ENCODE results near the gene SREBF2. TPM values are rescaled to one million over a fixed set of nuclear protein-coding genes. Genes with fewer than 3 reads are reported as not detected.

SREBF2 gene
- total RNA-seq, 1 experiment from 2014 or later = 40.0 TPM

DNA sequence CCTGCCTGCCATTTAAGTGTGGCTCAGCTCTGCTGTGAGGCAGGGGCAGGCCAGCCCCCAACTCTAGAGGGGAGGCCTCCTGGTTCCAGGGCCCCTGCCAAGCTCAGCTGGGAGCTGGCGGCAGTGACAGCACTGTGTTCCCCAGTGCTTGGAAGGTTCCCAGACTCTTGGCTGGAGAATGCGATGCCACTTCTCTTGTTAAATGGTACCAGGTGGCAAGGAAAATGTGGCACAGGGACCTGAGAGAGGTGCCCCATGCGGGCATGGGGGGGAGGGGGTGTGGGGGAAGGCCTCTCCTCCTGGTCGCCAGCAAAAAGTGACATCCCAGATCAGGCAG, 102.1 kb downstream of the SREBF2 start:
- H3K4me3 ChIP-seq (ENCODE audit: low read length) = no peak overlapping the region
- no peak overlapping the region for H3K27ac ChIP-seq (ENCODE audit: low read length)
- no peaks in the 10 kb centered on the region for H3K27me3 ChIP-seq (ENCODE audit: low read length)
- no peak for DNase-seq
- intact Hi-C loops (cut with micrococcal nuclease) = no loop called here
- CTCF ChIA-PET = no interaction called here
- H3K9me3 ChIP-seq (ENCODE audit: low read length) = no peaks in the 10 kb centered on the region
- H3K36me3 ChIP-seq (ENCODE audit: low read depth, low read length) = peaks cover 7% of the 10 kb centered on the region; the same call in 1 of the 2 replicates
- POLR2A ChIA-PET (ENCODE audit: unreplicated experiment) = no interaction called here
- H3K4me2 ChIP-seq (ENCODE audit: low read length) = no peak overlapping the region
- no peaks in the 10 kb centered on the region for H4K20me1 ChIP-seq (ENCODE audit: low read length)
- H3K9ac ChIP-seq (ENCODE audit: low read length) = no peak overlapping the region
- no peaks in the 10 kb centered on the region for H3K9me2 ChIP-seq (replicated peaks; ENCODE audit: low read length)
- H3F3A ChIP-seq (ENCODE audit: low read length, unreplicated experiment) = no peaks in the 10 kb centered on the region
- no peak overlapping the region for H2AFZ ChIP-seq (ENCODE audit: low read length)
- BruUV-seq (replicated peaks) = no TSS peak
- TF ChIP-seq EZH2 (IDR thresholded peaks at IDR 0.05; ENCODE audit: low read length, unreplicated experiment) (no peak), CTCF (conservative IDR thresholded peaks at IDR 0.05; ENCODE audit: low read depth, low read length) (no peak), EZH2phosphoT487 (IDR thresholded peaks at IDR 0.05; ENCODE audit: borderline replicate concordance, low read length) (no peak)
- no peaks in the 10 kb centered on the region for H3K79me2 ChIP-seq (ENCODE audit: low read length)
- no peaks in the 10 kb centered on the region for H3K4me1 ChIP-seq (ENCODE audit: insufficient read depth, low read length)
- ATAC-seq = no peak

DNA sequence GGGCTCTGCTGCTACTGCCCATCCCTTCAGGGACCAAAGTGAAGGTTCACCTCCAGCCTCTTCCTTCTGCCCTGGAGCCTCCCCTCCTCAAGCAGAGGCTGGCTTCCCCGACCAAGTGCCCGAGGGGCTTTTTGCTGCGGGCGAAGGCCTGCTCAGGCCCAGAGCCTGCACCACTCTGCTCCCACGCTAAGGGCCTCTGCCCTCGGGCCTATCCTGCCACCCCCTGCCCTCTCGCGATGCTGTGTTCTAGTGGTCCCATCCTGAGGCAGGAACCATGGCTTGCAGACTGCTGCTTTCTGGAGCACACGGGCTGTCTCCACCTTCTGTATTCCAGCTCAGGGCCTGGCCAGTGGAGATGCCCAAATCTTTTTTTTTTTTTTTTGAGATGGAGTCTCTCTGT, 102.6 kb downstream of the SREBF2 start:
- ChIA-PET CTCF (no interaction called here), POLR2A (ENCODE audit: unreplicated experiment) (no interaction called here)
- Histone ChIP-seq H3F3A (ENCODE audit: low read length, unreplicated experiment) (no peaks in the 10 kb centered on the region), H3K9ac (ENCODE audit: low read length) (no peak overlapping the region), H2AFZ (ENCODE audit: low read length) (no peak overlapping the region), H3K4me3 (ENCODE audit: low read length) (no peak overlapping the region), H3K4me1 (ENCODE audit: insufficient read depth, low read length) (no peaks in the 10 kb centered on the region), H4K20me1 (ENCODE audit: low read length) (no peaks in the 10 kb centered on the region), H3K9me3 (ENCODE audit: low read length) (no peaks in the 10 kb centered on the region), H3K36me3 (ENCODE audit: low read depth, low read length) (peaks cover 7% of the 10 kb centered on the region; the same call in 1 of the 2 replicates), H3K9me2 (replicated peaks; ENCODE audit: low read length) (no peaks in the 10 kb centered on the region), H3K4me2 (ENCODE audit: low read length) (no peak overlapping the region), H3K27me3 (ENCODE audit: low read length) (no peaks in the 10 kb centered on the region), H3K79me2 (ENCODE audit: low read length) (no peaks in the 10 kb centered on the region), H3K27ac (ENCODE audit: low read length) (no peak overlapping the region)
- intact Hi-C loops (cut with micrococcal nuclease) = no loop called here
- no peak for ATAC-seq
- no TSS peak for BruUV-seq (replicated peaks)
- DNase-seq = no peak
- TF ChIP-seq EZH2 (IDR thresholded peaks at IDR 0.05; ENCODE audit: low read length, unreplicated experiment) = no peak
- no peak for TF ChIP-seq EZH2phosphoT487 (IDR thresholded peaks at IDR 0.05; ENCODE audit: borderline replicate concordance, low read length)
- TF ChIP-seq CTCF (conservative IDR thresholded peaks at IDR 0.05; ENCODE audit: low read depth, low read length) = no peak

DNA sequence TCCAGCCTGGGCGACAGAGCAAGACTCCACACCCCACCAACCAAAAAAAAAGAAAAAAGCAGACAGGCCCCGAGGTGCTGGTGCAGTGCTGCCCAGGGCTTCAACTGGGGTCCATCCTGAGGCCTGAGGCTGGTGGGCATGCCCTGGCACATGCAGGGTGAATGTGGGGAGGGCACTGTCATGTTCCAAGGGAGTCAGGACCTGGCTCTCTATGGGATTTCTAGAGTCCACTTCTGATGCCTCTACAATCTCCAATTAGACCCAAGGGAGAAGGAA, 103.9 kb downstream of the SREBF2 start:
- H2AFZ ChIP-seq (ENCODE audit: low read length) = no peak overlapping the region
- no peaks in the 10 kb centered on the region for H3K27me3 ChIP-seq (ENCODE audit: low read length)
- ChIA-PET POLR2A (ENCODE audit: unreplicated experiment) (no interaction called here), CTCF (no interaction called here)
- H3K4me3 ChIP-seq (ENCODE audit: low read length) = no peak overlapping the region
- peaks cover 16% of the 10 kb centered on the region for H3K36me3 ChIP-seq (ENCODE audit: low read depth, low read length)
- no peak overlapping the region for H3K9ac ChIP-seq (ENCODE audit: low read length)
- 0 out of 2 replicates have a peak, but pooled peaks cover 3% of the 10 kb centered on the region for H4K20me1 ChIP-seq (ENCODE audit: low read length)
- ATAC-seq (no peak), DNase-seq (no peak)
- no TSS peak for BruUV-seq (replicated peaks)
- TF ChIP-seq EZH2 (IDR thresholded peaks at IDR 0.05; ENCODE audit: low read length, unreplicated experiment) = no peak
- TF ChIP-seq EZH2phosphoT487 (IDR thresholded peaks at IDR 0.05; ENCODE audit: borderline replicate concordance, low read length) = no peak
- TF ChIP-seq CTCF (conservative IDR thresholded peaks at IDR 0.05; ENCODE audit: low read depth, low read length) = no peak
- H3K79me2 ChIP-seq (ENCODE audit: low read length) = no peaks in the 10 kb centered on the region
- intact Hi-C loops (cut with micrococcal nuclease) = no loop called here
- H3K9me3 ChIP-seq (ENCODE audit: low read length) = no peaks in the 10 kb centered on the region
- H3K27ac ChIP-seq (ENCODE audit: low read length) = no peak overlapping the region
- H3K4me2 ChIP-seq (ENCODE audit: low read length) = no peak overlapping the region
- H3F3A ChIP-seq (ENCODE audit: low read length, unreplicated experiment) = no peaks in the 10 kb centered on the region
- no peaks in the 10 kb centered on the region for H3K9me2 ChIP-seq (replicated peaks; ENCODE audit: low read length)
- H3K4me1 ChIP-seq (ENCODE audit: insufficient read depth, low read length) = no peaks in the 10 kb centered on the region

Measured in PC-3 (cell line).